ENCODE data around the gene RARA.
A peak's percentile ranks its signal among the peaks of the same experiment; 100 is the strongest.

Gene RARA

GRCh38 chr17:40345161-40345993 lies 36.4 kb downstream of the RARA start:
- DNase-seq (ENCODE audit: low read depth, low spot score), result no peak

GRCh38 chr17:40345994-40346764 lies 37.2 kb downstream of the RARA start:
- DNase-seq (ENCODE audit: low read depth, low spot score), result no peak

DNA sequence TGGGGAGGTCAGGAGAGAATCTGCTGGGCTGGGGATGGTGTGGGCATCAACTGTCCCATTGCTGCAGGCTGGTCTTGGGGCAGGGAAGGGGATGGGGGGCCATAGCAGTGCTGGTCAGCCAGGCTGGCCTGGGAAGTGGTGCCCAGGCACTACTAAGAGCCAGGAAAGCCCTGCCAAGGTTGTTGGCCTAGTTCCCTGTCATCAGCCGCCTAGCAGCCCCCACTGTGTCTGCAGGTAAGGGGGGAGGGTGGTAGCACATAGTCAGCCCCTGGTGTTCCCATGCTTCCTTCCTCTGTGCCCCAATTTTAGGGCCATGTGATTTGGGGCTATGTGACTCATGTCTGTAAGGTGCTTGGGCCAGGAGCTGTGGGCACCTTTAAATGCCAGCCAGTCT lies 37.8 kb downstream of the RARA start:
- no peak for DNase-seq (ENCODE audit: low read depth, low spot score)

GRCh38 chr17:40347319-40348135 lies 38.5 kb downstream of the RARA start:
- DNase-seq (ENCODE audit: low read depth, low spot score), result no peak

DNA sequence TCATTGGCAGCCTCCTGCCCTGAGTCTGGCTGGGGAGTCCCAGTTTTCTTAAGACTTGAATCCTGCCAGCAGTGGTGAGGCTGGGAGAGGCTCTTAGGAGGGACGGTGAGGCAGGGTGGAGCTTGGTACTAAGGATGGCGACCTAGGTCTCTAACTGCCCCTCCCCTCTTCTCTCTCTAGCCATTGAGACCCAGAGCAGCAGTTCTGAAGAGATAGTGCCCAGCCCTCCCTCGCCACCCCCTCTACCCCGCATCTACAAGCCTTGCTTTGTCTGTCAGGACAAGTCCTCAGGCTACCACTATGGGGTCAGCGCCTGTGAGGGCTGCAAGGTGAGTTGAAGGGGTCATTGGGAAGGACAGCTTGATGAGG lies 39.1 kb downstream of the RARA start:
- DNase-seq (ENCODE audit: low read depth, low spot score), result no peak

GRCh38 chr17:40348562-40349476 lies 39.8 kb downstream of the RARA start:
- no peak for DNase-seq (ENCODE audit: low read depth, low spot score)

DNA sequence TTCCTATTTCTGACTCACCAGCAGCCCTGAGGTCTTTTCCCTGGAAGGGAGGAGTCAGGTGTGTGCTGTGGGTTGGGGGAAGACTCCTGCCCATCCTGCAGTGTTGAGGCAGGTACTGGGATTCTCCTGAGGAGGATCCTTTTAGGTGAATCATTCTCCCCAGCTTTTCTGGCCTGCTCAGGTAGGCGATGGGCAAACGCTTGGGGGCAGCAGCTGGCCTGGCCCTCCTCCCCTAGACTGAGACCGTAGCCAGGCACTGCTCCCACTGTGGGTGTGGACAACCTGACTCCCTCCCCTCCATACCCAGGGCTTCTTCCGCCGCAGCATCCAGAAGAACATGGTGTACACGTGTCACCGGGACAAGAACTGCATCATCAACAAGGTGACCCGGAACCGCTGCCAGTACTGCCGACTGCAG lies 40.5 kb downstream of the RARA start:
- DNase-seq (ENCODE audit: low read depth, low spot score), result no peak

- DNase-seq (ENCODE audit: low read depth, low spot score), result no peak
Measured at GRCh38 chr17:40349895-40350688, 41.1 kb downstream of the RARA start.

- no peak for DNase-seq (ENCODE audit: low read depth, low spot score)
Measured at GRCh38 chr17:40350689-40351358, 41.8 kb downstream of the RARA start.

DNA sequence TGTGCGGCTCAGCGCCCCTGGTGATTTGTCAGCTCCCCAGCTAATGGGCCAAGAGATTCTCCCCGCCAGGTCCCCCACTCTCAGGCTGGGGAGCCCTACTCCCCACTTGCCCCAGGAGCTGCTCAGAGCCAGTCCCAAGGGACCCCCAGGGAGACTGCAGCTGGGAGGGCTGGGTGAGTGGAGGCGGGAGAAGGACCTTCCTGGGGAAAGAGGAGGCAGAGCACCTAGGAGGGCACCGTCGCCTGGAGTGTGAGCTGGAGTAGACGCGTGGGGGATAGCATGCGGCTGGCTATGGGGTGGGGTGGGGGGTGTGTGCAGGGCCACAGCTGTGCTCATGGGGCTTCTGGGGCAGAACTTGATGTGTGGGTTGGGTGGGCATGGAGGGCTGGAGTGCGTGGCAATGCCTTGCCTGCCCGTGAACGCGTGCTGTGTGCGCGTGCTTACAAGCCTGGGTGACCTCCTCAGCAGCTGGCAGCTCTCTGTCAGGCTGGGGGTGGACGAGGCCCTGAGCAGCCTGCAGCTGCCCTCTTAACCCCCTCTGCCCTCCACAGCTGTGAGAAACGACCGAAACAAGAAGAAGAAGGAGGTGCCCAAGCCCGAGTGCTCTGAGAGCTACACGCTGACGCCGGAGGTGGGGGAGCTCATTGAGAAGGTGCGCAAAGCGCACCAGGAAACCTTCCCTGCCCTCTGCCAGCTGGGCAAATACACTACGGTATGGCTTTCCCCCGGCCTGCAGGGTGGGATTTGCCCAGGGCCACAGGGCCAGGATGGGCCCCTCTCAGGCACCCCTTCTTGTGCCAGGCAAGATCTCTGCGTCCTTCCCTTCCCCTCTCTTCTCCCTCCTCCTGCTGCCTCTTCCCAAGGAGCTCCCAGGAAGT lies 42.6 kb downstream of the RARA start:
- no peak for DNase-seq (ENCODE audit: low read depth, low spot score)

DNA sequence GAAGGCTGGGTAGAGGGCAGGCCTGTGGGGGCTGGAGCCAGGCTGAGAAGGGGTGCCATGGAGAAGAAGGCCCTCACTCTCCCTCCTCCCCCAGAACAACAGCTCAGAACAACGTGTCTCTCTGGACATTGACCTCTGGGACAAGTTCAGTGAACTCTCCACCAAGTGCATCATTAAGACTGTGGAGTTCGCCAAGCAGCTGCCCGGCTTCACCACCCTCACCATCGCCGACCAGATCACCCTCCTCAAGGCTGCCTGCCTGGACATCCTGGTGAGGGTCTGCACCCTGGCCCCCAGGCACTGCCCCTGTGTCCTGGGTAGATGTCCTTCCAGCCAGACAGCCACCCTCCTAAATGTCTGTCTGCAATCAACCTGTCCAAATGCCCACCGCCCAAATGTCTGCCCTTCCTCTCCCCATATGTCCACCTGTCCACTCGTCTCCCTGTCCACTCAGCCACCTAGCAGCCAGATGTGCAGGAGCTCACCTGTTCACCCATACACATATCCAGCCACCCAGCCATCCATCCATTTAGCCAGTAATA lies 43.3 kb downstream of the RARA start:
- DNase-seq (ENCODE audit: low read depth, low spot score), result no peak

DNA sequence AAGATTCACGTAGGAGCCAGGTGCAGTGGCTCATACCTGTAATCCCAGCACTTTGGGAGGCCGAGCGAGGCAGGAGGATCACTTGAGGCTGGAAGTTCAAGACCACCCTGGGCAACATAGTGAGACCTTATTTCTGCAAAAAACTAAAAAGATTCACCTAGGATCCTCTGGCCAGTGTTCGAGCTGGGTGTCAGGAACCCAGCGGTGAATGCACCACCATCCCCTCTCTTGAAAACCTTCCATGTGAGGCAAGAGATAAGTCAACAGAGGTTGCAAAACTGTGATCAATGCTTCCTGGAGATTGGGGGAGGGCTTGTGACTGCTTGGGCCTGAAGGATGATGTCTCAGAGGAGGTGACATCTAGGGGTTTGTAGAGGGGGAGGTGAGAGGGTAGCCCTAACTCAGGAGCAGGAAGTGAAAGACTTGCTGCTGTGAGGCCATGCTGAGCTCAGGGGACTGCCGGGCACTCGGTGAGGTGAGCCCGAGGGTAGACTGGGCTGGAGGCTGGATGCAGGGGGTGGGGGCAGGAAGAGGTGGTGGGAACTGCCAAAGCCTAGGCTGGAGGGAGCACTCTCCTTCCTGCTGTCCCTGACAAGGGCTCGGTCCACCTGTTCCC lies 43.9 kb downstream of the RARA start:
- DNase-seq (ENCODE audit: low read depth, low spot score), result no peak

- no peak for DNase-seq (ENCODE audit: low read depth, low spot score)
Measured at GRCh38 chr17:40354221-40355122, 45.5 kb downstream of the RARA start.

DNA sequence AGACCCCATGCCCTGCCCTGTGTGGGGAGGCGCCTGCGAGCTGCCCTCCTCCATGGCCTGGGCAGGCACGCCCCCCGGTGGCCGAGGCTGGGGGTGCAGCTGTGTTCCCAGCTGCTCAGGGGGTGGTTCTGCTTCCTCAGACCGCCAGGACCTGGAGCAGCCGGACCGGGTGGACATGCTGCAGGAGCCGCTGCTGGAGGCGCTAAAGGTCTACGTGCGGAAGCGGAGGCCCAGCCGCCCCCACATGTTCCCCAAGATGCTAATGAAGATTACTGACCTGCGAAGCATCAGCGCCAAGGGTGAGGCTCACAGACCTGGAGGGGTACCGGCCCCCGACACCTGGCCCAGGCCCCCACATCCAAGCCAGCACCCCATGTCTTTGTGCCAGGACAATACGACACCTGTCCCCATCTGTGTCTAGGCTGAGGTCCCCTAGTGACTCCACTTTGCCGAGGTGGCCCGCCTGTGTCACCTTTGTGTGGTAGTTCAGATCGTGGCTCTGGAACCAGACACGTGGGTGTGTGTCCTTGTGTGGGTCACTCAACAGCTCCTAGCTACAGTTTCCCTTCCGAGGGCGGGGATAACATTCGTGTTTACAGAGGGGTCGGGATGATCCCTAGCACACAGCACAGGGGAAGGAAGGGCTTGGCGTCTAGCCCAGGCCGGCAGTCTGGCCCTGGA lies 46.3 kb downstream of the RARA start:
- peak; percentile 55 for DNase-seq (ENCODE audit: low read depth, low spot score)

GRCh38 chr17:40355804-40356758 lies 47.1 kb downstream of the RARA start:
- DNase-seq (ENCODE audit: low read depth, low spot score), result no peak

Data from activated CD4-positive, CD25-positive, alpha-beta regulatory T cell treated with anti-CD3 and anti-CD28 coated beads, Interleukin-2, amount 50 U/mL, for 16 hours (primary cell).